DOHH2 (cell line): ENCODE measurements around the gene PACRG.

Source experiments
- H3F3A ChIP-seq: fragments of 200-600 bp; sonication (generic), shearing (Covaris generic); 2 replicates; pipeline ENCODE4 v1.6.0; 2016; ENCODE audit warnings: antibody characterized with exemption, mild to moderate bottlenecking; ENCODE audit not compliant: control insufficient read depth, insufficient read depth
- H3K27ac ChIP-seq: fragments of 200-600 bp; sonication (generic); 2 replicates; pipeline ENCODE4 v1.5.1; 2014; ENCODE audit warnings: low read depth, mild to moderate bottlenecking, low read length, moderate library complexity
- H3K27me3 ChIP-seq: fragments of 200-600 bp; sonication (generic); 2 replicates; pipeline ENCODE4 v1.6.1; 2014; ENCODE audit warnings: mild to moderate bottlenecking, low read length, mixed read lengths; ENCODE audit not compliant: control insufficient read depth
- H3K36me3 ChIP-seq: fragments of 200-600 bp; sonication (generic); 2 replicates; pipeline ENCODE4 v1.6.1; 2014; ENCODE audit warnings: mild to moderate bottlenecking, low read length, moderate library complexity, mixed read lengths; ENCODE audit not compliant: control insufficient read depth
- H3K4me1 ChIP-seq: fragments of 200-600 bp; sonication (generic); 2 replicates; pipeline ENCODE4 v1.6.1; 2014; ENCODE audit warnings: mild to moderate bottlenecking, low read length, mixed read lengths; ENCODE audit not compliant: control insufficient read depth
- H3K4me2 ChIP-seq: fragments of 200-600 bp; sonication (generic); 2 replicates; pipeline ENCODE4 v1.6.0; 2014; ENCODE audit warnings: mild to moderate bottlenecking, low read length, moderate library complexity
- H3K4me3 ChIP-seq: fragments of 200-600 bp; sonication (generic); 2 replicates; pipeline ENCODE4 v1.5.1; 2014; ENCODE audit warnings: mild to moderate bottlenecking, low read length, mixed read lengths
- H3K79me2 ChIP-seq: fragments of 200-600 bp; sonication (generic); 2 replicates; pipeline ENCODE4 v1.6.1; 2014; ENCODE audit warnings: mild to moderate bottlenecking, low read length, mixed read lengths; ENCODE audit not compliant: control insufficient read depth
- H3K9me2 ChIP-seq: fragments of 200-600 bp; sonication (generic); replicated peaks from 2 replicates; pipeline ENCODE4 v1.6.1; 2014; ENCODE audit warnings: mild to moderate bottlenecking, low read length, mixed read lengths; ENCODE audit not compliant: control insufficient read depth
- H3K9me3 ChIP-seq: fragments of 200-600 bp; sonication (generic); 2 replicates; pipeline ENCODE4 v1.6.1; 2014; ENCODE audit warnings: antibody characterized with exemption, low read length, mixed read lengths; ENCODE audit not compliant: control insufficient read depth, insufficient read depth
- H4K20me1 ChIP-seq: fragments of 200-600 bp; sonication (generic); 2 replicates; pipeline ENCODE4 v1.6.0; 2014; ENCODE audit warnings: low read depth, mild to moderate bottlenecking, antibody characterized with exemption, low read length, moderate library complexity; ENCODE audit not compliant: control insufficient read depth, insufficient read depth
- EZH2phosphoT487 ChIP-seq: fragments of 200-600 bp; sonication (generic); IDR thresholded peaks from 2 replicates; pipeline ENCODE4 v1.6.1; 2017; ENCODE audit warnings: borderline replicate concordance, mild to moderate bottlenecking, antibody characterized with exemption, low read length, moderate library complexity, mixed read lengths
- TF ChIP-seq, protein P1 (sequence below): fragments of 200-600 bp; sonication (generic); IDR thresholded peaks from one replicate; pipeline ENCODE4 v1.5.1; 2014; ENCODE audit warnings: antibody characterized with exemption, mild to moderate bottlenecking, low read depth, low read length; ENCODE audit not compliant: poor library complexity, severe bottlenecking

PACRG gene

DNA sequence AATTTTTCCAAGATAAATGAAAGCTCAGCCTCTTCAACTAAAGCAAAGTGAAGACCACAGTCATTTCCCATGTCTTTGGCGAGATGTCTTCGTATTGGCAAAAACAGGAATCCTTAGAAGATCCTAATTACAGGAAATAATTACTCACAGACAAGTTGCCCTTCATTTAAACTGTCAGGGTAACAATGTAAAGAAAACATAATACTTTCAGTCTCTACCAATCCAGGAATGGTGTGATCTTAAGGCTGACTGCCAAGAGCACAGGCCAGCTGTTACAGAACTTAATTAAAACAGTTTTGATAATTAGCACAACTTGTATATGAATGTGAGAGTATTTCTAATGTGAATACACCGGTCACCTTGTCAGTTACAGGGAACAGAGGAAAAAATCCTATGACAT, 292.2 kb downstream of the PACRG start:
- Histone ChIP-seq H3K27ac (no peak overlapping the region), H3K9me3 (no peaks in the 10 kb centered on the region), H3K4me1 (no peaks in the 10 kb centered on the region), H3K9me2 (no peaks in the 10 kb centered on the region), H3K27me3 (no peaks in the 10 kb centered on the region), H3K36me3 (no peaks in the 10 kb centered on the region), H4K20me1 (no peaks in the 10 kb centered on the region), H3K4me3 (no peak overlapping the region), H3F3A (no peaks in the 10 kb centered on the region), H3K4me2 (no peak overlapping the region), H3K79me2 (no peaks in the 10 kb centered on the region)
- TF ChIP-seq EZH2phosphoT487, result no peak
- TF ChIP-seq, protein P1, sequence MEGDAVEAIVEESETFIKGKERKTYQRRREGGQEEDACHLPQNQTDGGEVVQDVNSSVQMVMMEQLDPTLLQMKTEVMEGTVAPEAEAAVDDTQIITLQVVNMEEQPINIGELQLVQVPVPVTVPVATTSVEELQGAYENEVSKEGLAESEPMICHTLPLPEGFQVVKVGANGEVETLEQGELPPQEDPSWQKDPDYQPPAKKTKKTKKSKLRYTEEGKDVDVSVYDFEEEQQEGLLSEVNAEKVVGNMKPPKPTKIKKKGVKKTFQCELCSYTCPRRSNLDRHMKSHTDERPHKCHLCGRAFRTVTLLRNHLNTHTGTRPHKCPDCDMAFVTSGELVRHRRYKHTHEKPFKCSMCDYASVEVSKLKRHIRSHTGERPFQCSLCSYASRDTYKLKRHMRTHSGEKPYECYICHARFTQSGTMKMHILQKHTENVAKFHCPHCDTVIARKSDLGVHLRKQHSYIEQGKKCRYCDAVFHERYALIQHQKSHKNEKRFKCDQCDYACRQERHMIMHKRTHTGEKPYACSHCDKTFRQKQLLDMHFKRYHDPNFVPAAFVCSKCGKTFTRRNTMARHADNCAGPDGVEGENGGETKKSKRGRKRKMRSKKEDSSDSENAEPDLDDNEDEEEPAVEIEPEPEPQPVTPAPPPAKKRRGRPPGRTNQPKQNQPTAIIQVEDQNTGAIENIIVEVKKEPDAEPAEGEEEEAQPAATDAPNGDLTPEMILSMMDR, result no peak

DNA sequence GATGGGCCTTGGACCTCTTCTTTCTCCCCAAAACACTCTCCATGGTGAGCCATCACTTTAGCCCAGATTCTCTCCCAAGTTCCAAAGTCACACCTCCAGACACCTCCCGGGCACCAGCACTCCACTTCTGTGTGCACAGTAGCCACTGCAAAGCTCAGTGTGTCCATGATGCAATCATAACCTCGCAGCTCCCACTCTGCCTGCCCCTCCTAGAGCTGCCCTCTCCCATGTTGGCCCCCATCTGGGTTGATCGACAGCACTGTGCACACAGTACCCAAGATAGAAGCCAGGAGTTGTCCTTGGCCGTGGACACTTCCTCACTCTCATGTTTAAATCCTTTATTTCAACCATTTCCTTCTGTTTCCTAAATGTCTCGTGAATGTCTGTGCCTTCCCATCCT, 293.3 kb downstream of the PACRG start:
- H3K9me2 ChIP-seq, result no peaks in the 10 kb centered on the region
- H3K4me2 ChIP-seq, result no peak overlapping the region
- H3K4me3 ChIP-seq, result no peak overlapping the region
- TF ChIP-seq, protein P1, result no peak
- no peak for TF ChIP-seq EZH2phosphoT487
- H3K27me3 ChIP-seq, result no peaks in the 10 kb centered on the region
- H3K9me3 ChIP-seq, result no peaks in the 10 kb centered on the region
- H3K27ac ChIP-seq, result no peak overlapping the region
- H3K79me2 ChIP-seq, result no peaks in the 10 kb centered on the region
- no peaks in the 10 kb centered on the region for H3F3A ChIP-seq
- H3K36me3 ChIP-seq, result no peaks in the 10 kb centered on the region
- no peaks in the 10 kb centered on the region for H4K20me1 ChIP-seq
- no peaks in the 10 kb centered on the region for H3K4me1 ChIP-seq

DNA sequence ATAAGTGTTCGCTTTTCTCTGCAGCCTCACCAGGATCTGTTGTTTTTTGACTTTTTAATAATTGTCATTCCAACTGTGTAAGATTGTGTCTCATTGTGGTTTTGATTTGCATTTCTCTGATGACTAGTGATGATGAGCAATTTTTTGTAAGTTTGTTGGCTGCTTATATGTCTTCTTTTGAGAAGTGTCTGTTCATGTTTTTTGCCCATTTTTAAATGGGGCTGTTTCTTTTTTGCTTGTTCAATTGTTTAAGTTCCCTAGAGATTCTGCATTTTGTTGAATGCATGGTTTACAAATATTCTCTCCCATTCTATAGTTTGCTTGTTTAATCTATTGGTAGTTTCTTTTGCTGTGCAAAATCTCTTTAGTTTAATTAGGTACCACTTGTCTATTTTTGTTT, 295.9 kb downstream of the PACRG start:
- Histone ChIP-seq H3K4me2 (no peak overlapping the region), H3K27ac (no peak overlapping the region), H3F3A (no peaks in the 10 kb centered on the region), H3K9me3 (no peaks in the 10 kb centered on the region), H3K27me3 (no peaks in the 10 kb centered on the region), H3K79me2 (no peaks in the 10 kb centered on the region), H3K9me2 (no peaks in the 10 kb centered on the region), H3K4me1 (no peaks in the 10 kb centered on the region), H4K20me1 (no peaks in the 10 kb centered on the region), H3K36me3 (no peaks in the 10 kb centered on the region), H3K4me3 (no peak overlapping the region)
- TF ChIP-seq, protein P1, result no peak
- TF ChIP-seq EZH2phosphoT487, result no peak

DNA sequence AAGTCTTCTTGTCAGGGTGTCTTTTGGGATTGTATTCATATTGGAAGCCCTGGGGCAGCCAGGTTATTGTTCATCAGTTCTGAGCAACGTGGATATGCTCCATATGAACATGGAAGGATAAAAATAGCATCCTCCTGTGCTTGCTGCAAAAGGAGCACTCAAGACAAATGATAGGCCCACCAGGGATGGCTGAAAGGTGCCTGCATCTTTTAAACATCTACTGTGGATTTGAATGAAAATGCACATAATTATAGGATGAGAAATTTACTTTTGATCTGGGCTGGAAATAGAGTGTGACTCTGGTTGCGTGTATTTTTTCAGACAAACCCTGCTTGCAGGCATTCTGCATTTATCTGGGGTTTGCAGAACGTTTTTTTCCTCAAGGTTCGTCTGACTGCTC, 299.1 kb downstream of the PACRG start:
- no peaks in the 10 kb centered on the region for H3F3A ChIP-seq
- H3K36me3 ChIP-seq, result no peaks in the 10 kb centered on the region
- H3K27me3 ChIP-seq, result no peaks in the 10 kb centered on the region
- H3K4me2 ChIP-seq, result no peak overlapping the region
- H4K20me1 ChIP-seq, result no peaks in the 10 kb centered on the region
- H3K27ac ChIP-seq, result no peak overlapping the region
- TF ChIP-seq, protein P1, result no peak
- TF ChIP-seq EZH2phosphoT487, result no peak
- H3K4me3 ChIP-seq, result no peak overlapping the region
- H3K9me3 ChIP-seq, result no peaks in the 10 kb centered on the region
- no peaks in the 10 kb centered on the region for H3K9me2 ChIP-seq
- no peaks in the 10 kb centered on the region for H3K4me1 ChIP-seq
- no peaks in the 10 kb centered on the region for H3K79me2 ChIP-seq
